Ramos (cell line): ENCODE results near the gene MED14.

ENCODE experiments used
- in situ Hi-C: fragments of 300-500 bp; cut with MboI; formaldehyde crosslinking; loops from one replicate; pipeline ENCODE4 v1.14.3; 2022; ENCODE audit warnings: low sequenced_read_pairs; ENCODE audit not compliant: unreplicated experiment

MED14 gene

GRCh38 chrX:40622479-40623138 lies 112.7 kb downstream of the MED14 start:
- in situ Hi-C loops: no loop called here

DNA sequence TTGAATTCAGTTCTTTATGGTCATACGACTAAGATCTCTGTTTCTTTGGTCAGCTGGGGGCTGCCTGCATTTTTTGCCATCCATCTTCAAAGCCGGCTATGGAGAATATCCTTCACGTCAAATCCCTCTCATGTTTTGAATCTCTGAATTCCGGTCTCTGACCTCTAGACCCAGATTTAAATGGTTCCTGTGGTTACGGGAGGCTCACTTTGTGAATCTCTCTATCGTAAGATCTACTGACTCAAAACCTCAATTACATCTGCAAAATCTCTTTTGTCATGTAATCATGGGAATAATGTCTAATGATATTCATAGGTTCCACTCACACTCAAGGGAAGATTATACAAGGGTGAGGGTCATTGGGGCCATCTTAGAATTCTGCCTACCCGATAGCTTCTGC lies 117.8 kb downstream of the MED14 start:
- in situ Hi-C loops: no loop called here

GRCh38 chrX:40615976-40616375 lies 119.4 kb downstream of the MED14 start:
- in situ Hi-C loops: no loop called here

DNA sequence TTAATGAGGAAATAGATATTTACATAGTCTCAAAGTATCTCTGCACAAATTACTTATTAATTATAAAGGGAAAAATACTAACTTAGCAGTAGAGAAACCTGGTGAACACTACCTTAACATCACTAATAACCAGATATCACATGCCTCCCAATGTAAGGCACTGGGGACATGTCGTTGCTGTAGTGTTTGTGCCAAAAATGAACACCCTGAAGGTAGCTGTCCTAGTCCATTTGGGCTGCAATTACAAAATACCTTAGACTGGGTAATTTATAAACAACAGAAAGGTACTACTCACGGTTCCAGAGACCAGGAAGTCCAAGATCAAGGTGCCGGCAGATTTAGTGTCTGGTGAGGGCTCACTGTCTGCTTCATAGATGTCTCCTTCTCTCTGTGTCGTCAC lies 122.8 kb downstream of the MED14 start:
- in situ Hi-C loops: no loop called here

DNA sequence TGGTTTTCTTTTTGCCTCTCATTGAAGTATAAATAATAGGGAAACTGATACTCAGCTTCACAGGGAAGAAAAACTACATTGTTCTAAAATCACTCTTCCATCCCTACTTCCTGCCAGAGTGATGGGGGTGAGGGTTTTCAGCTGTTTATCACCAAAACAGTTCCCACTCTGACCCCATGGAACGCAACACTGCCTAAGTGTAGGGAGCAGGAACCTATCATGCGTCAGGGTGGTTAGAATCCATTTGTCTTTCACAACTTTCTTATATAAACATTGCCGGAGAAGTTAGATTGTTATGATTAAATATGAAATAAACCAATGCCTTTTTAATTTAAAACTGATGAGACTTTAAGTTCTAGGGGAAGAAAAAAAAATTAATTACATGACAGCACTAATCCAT lies 128.0 kb downstream of the MED14 start:
- in situ Hi-C loops: no loop called here

GRCh38 chrX:40603446-40603845 lies 131.9 kb downstream of the MED14 start:
- in situ Hi-C loops: no loop called here
